ENCODE results near the gene RAP1GAP.

- TF ChIP-seq EZH2 (IDR thresholded peaks at IDR 0.05; ENCODE audit: insufficient read depth, poor library complexity, severe bottlenecking) (no peak), EZH2phosphoT487 (IDR thresholded peaks at IDR 0.05; ENCODE audit: insufficient read depth, low read depth) (no peak)
Measured at GRCh38 chr1:21649315-21649714, 19.8 kb downstream of the RAP1GAP start.
